D721Med (cell line): ENCODE measurements around the gene MAPK8IP3.

Experiments
- DNase-seq: peaks from one replicate; pipeline ENCODE4 v3.0.0; 2011; ENCODE audit warnings: low spot score; ENCODE audit not compliant: insufficient read length
- FAIRE-seq: peaks from 2 replicates; lab custom pipeline; 2011; peaks lifted over from hg19 to GRCh38; lab: Jason Lieb, UNC
- TF ChIP-seq, protein P1 (sequence below): IDR thresholded peaks from 2 replicates; pipeline ENCODE4 v1.5.1; 2012; ENCODE audit warnings: mild to moderate bottlenecking, control low read depth; ENCODE audit not compliant: insufficient read depth; ENCODE audit errors: missing control alignments

MAPK8IP3 gene

DNA sequence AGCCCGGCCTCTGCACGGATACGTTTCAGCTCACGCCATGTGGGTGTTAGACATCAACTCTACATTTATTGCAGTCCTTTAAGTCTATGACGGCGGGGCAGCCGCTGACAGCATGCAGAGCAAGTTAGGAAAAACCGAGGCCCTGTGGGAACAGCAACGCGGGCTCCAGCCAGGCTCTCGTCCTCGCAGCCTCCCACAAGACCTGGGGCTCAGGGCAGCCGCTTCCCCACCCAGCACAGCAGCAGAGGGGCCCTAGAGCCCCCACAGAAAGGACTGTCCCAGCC, 70.6 kb downstream of the MAPK8IP3 start:
- no peak for DNase-seq
- TF ChIP-seq, protein P1, sequence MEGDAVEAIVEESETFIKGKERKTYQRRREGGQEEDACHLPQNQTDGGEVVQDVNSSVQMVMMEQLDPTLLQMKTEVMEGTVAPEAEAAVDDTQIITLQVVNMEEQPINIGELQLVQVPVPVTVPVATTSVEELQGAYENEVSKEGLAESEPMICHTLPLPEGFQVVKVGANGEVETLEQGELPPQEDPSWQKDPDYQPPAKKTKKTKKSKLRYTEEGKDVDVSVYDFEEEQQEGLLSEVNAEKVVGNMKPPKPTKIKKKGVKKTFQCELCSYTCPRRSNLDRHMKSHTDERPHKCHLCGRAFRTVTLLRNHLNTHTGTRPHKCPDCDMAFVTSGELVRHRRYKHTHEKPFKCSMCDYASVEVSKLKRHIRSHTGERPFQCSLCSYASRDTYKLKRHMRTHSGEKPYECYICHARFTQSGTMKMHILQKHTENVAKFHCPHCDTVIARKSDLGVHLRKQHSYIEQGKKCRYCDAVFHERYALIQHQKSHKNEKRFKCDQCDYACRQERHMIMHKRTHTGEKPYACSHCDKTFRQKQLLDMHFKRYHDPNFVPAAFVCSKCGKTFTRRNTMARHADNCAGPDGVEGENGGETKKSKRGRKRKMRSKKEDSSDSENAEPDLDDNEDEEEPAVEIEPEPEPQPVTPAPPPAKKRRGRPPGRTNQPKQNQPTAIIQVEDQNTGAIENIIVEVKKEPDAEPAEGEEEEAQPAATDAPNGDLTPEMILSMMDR: no peak
- FAIRE-seq: no peak

DNA sequence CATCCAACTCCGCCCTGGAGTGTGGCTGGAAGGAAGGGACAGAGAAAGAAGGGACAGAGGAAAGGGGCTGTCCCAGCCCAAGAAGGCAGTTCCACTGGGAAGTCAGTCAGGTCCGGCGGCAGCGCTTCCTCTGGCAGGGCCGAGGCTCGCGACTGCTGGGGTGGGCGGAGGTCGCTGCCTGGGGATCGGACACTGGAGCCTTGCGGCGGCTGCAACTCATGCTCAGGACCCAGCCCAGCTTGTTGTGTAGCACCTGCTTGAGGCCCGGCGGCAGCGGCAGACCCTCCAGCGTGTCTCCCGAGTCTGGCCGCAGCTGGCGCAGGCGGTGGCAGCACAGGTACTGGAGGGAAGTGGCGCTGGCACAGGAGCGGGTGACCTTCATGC, 71.0 kb downstream of the MAPK8IP3 start:
- FAIRE-seq: no peak
- no peak for DNase-seq
- TF ChIP-seq, protein P1: no peak

DNA sequence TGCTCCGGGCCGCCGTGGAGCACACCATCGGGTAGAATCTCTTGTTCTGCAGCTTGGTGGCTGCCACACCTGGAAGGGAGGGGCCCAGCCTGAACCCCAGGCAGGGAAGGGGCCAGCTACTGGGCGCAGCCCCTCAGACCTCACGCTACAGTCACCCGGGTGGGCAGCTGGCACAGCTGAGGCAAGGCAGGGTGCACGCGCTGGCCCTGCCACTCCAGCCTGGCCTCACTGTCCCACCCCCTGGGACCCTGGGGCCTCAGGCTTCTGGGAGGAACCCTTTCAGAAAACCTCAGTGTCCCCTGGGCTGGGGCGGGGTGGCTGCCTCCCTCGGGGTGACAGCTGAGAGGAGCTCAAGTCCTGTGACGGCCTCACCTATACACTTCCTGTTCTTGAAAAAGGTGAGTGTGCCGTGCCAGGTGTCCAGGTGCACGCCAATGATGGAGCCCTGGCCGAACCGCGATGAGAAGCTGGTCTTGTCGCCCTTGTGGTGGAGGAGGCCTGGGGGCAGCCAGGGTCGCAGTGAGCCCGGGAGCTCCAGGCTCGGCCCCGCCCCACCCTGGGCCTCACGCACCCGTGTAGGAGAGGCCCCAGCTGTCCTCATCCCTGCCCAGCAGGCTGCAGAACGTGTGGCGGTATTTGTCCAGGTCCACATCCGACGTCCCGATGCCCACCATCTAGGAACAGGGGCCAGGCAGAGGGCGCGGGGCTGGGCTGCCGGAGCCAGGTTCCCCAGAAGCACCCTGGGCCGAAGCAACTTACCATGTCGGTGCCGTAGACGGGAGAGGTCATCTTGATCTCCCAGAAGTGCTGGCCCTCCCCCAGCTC, 71.6 kb downstream of the MAPK8IP3 start:
- FAIRE-seq: no peak
- TF ChIP-seq, protein P1: no peak
- no peak for DNase-seq

DNA sequence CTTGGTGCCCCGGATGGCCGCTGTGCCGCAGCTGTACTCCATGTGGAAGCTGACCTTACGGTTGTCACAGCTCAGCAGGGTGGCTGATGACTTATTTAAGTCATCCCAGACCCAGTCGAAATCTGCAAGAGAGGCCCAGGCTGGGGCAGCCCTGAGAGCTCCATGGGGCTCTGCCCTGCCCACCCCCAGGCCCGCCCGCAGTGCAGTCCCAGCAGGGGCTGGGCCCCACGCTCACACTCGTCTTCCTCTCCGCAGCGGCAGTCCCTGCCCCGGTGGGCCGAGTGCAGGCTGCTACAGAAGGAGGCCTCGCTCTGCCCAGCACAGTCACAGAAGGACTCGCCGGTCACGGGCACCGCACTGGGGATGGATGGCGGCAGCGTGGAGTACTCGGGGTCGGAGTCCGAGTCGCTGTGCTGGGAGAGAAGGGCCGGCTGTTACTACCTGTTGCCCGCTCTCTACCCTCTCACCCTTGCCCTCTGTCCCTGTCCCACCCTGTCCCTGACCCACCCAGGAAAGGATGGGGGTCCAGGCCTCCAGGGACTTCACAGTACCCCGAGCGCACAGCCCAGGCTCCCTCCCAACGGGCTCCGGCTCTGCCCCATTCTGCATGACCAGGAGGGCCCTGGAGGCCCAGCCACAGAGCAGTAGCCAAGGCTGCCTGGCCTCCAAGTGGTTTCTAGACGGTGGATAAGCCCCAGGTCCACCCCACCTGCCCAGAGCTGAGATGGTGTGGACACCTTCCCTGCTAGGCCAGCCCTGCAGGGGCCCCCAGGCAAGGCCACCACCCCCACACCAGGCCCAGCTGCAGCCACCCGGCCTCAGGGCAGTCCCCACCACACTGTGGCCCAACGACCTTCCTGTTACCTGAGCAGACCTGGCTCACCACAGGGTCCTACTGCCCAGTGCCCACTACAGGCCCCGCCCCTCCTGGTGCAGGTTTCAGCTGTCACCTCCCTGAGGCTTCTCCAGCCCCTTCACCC, 72.5 kb downstream of the MAPK8IP3 start:
- TF ChIP-seq, protein P1: no peak
- FAIRE-seq (no peak), DNase-seq (no peak)

DNA sequence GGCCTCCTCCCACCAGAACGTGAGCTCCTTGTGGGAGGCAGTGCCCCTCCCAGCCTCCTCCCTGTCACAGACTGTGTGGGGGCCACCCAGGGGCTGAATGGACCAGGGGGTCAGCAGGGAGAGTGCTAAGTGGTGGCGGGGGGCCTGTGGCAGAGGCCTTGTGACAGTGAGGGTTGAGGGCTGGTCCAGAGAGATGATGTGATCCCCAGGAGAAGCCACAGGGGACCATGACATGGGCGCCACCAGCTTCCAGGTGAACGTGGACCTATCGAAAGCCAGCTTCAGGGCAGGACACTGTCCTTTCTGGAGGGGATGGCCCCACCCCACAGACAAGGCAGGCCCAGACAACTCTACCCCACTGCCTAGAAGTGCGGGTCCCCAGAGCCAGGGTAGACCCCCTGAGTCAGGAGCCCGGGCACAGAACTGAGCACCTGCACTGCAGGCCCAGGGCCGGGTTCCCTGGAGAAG, 73.3 kb downstream of the MAPK8IP3 start:
- TF ChIP-seq, protein P1: no peak
- DNase-seq (no peak), FAIRE-seq (no peak)

DNA sequence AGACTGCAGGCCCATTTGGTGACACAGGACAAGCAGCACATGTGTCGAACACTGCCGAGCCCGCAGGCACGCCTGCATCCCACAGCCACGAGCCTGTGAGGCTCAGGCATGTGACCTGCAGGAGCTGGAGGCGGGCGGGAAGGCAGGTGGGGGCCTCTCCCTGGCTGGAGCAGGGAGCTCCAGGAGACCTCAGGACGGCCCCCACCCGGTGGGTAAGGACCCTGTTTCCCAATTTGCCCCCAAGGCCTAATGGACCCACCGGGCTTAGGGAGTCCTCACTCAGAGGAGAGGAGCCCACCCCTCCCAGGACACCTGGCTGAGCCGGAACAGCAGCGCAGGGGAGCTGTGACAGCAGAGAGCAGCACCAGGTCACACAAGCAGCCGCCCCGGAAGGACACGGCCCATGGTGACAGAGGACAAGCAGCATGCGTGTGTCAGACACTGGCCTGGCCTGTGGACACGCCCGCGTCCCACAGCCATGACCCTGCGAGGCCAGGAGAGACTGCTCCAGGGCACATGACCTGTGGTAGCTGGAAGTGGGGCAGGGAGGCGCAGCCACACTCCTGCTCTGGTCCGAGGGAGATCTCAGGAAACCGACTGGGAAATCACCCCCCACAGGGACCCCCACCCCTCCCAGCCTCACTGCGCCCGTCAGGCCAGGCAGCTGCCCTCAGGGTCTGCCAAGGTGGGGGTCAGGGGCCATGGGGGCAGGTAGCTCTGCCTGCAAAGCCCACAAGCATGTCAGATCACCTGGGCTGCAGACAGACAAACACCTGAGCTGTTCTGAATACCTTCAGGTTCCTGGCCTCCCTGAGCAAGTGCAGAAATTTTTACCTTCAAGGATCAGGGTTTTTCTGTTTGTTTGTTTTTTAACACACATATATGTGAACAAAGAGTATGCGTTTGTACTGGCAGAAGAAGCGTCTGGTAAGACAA, 74.0 kb downstream of the MAPK8IP3 start:
- TF ChIP-seq, protein P1: no peak
- DNase-seq: no peak
- no peak for FAIRE-seq
